ENCODE measurements around the gene CHML. TPM values are rescaled to one million over a fixed set of nuclear protein-coding genes. Genes with fewer than 3 reads are reported as not detected.
"Not testable (repeated sequence)": the region's sequence is repeated elsewhere in the genome, so short reads cannot be mapped to it uniquely, and the experiment has no call there.

CHML gene
- total and polyA plus RNA-seq, 10 donors = 2.2 to 14.2 (median 10.6) TPM

GRCh38 chr1:241660424-241660972 is 20.3 kb upstream of the CHML start:
- no peaks in the 10 kb centered on the region for H3K9me3 ChIP-seq
- 81 to 92% (median 84%) methylated on average over 5 of the region's 5 CpGs for WGBS, 5 donors
- H3K27ac ChIP-seq = no peak overlapping the region
- H3K27me3 ChIP-seq (replicated peaks in 1 of 7) = no peaks in the 10 kb centered on the region
- no peaks in the 10 kb centered on the region for H3K4me1 ChIP-seq
- intact Hi-C loops (cut with DNase I; ENCODE audit: low total_unique reads) = no loop called here
- TF ChIP-seq CTCF (IDR thresholded peaks at IDR 0.05 in 8 of 11, conservative IDR thresholded peaks at IDR 0.05 in 3 of 11) = no peak
- no peak for TF ChIP-seq POLR2A (IDR thresholded peaks at IDR 0.05)
- TF ChIP-seq POLR2AphosphoS5 (IDR thresholded peaks at IDR 0.05) = no peak
- no peaks in the 10 kb centered on the region for H3K36me3 ChIP-seq
- no peak overlapping the region for H3K4me3 ChIP-seq
- no peak for DNase-seq

GRCh38 chr1:241659016-241659415 is 18.8 kb upstream of the CHML start:
- DNase-seq; H3K9me3 ChIP-seq; H3K36me3 ChIP-seq; H3K4me1 ChIP-seq; H3K4me3 ChIP-seq; H3K27me3 ChIP-seq (replicated peaks in 1 of 7); H3K27ac ChIP-seq; intact Hi-C loops (cut with DNase I; ENCODE audit: low total_unique reads): not testable (repeated sequence)
- WGBS, 5 donors = 86 to 98% (median 95%) methylated on average over 2 of the region's 2 CpGs

- Histone ChIP-seq H3K27ac (no peak overlapping the region), H3K4me3 (no peak overlapping the region), H3K9me3 (no peaks in the 10 kb centered on the region), H3K27me3 (replicated peaks in 1 of 7) (no peaks in the 10 kb centered on the region), H3K4me1 (no peaks in the 10 kb centered on the region), H3K36me3 (no peaks in the 10 kb centered on the region)
- DNase-seq = no peak
- WGBS, 5 donors = 84 to 95% (median 87%) methylated on average over 3 of the region's 3 CpGs
- TF ChIP-seq CTCF (IDR thresholded peaks at IDR 0.05 in 8 of 11, conservative IDR thresholded peaks at IDR 0.05 in 3 of 11) = no peak
- intact Hi-C loops (cut with DNase I; ENCODE audit: low total_unique reads) = no loop called here
Observed at GRCh38 chr1:241658081-241658793, 18.1 kb upstream of the CHML start.

- H3K27ac ChIP-seq = peak overlapping the region in 2 of 8 donors; percentile 21 to 26
- H3K4me1 ChIP-seq = no peaks in the 10 kb centered on the region
- H3K27me3 ChIP-seq (replicated peaks in 1 of 7) = no peaks in the 10 kb centered on the region
- intact Hi-C loops (cut with DNase I; ENCODE audit: low total_unique reads) = no loop called here
- H3K9me3 ChIP-seq = no peaks in the 10 kb centered on the region
- H3K4me3 ChIP-seq = no peak overlapping the region
- TF ChIP-seq POLR2AphosphoS5 (IDR thresholded peaks at IDR 0.05) (no peak), POLR2A (IDR thresholded peaks at IDR 0.05) (no peak), CTCF (IDR thresholded peaks at IDR 0.05 in 8 of 11, conservative IDR thresholded peaks at IDR 0.05 in 3 of 11) (no peak)
- DNase-seq = no peak
- H3K36me3 ChIP-seq = no peaks in the 10 kb centered on the region
- WGBS, 5 donors = 57 to 82% (median 79%) methylated on average over 1 of the region's 1 CpG
Observed at GRCh38 chr1:241654641-241655040, 14.5 kb upstream of the CHML start.
